T-cell (primary cell): Measurements from ENCODE around the gene SLC22A14. TPM values are rescaled to one million over a fixed set of nuclear protein-coding genes. Genes with fewer than 3 reads are reported as not detected.

Experiments used
- ATAC-seq, 4 experiments: fragments of 200-7000 bp in 3 of 4; fragments of 150-1000 bp in 1 of 4; cut with Tn5 transposase; replicated peaks in 1 of 4; 1 replicate in 3 of 4; 2 replicates in 1 of 4; pipeline ENCODE4 v1.10.0; 2021; ENCODE audit warnings: moderate library complexity in 3 of 4, mild to moderate bottlenecking in 2 of 4, moderate number of reproducible peaks in 1 of 4
- CTCF ChIA-PET, 2 donors: fragments of 300-600 bp; sonication (Branson Sonifier 250); formaldehyde crosslinking; loops; one replicate each; lab custom pipeline; 2022; ENCODE audit warnings: antibody characterized with exemption in 2 of 2; lab: Charles Lee
- POLR2A ChIA-PET, 2 donors: fragments of 300-600 bp; sonication (Branson Sonifier 250); formaldehyde crosslinking; loops; one replicate each; lab custom pipeline; 2022; ENCODE audit warnings: antibody characterized with exemption in 2 of 2; lab: Charles Lee
- DNase-seq, 35 experiments: peaks; one replicate each; pipeline versions ENCODE4 v3.0.0 to v3.0.0-alpha.2; 2013 to 2023
- H3K27ac ChIP-seq: one replicate; pipeline ENCODE4 v1.5.1; 2013; ENCODE audit warnings: low read length
- H3K27me3 ChIP-seq, 2 experiments: replicated peaks in 1 of 2; 1 replicate in 1 of 2; 2 replicates in 1 of 2; pipeline versions ENCODE4 v1.6.1 to v1.7.0; 2013; ENCODE audit warnings: low read length in 1 of 2, mixed read lengths in 1 of 2; ENCODE audit not compliant: control insufficient read depth in 2 of 2, insufficient read depth in 2 of 2; ENCODE audit errors: extremely low read depth in 1 of 2
- H3K36me3 ChIP-seq, 2 donors: 1 replicate in 1 of 2; 2 replicates in 1 of 2; pipeline versions ENCODE4 v1.6.1 to v1.7.0; 2013; ENCODE audit warnings: low read length in 1 of 2; ENCODE audit not compliant: control insufficient read depth in 2 of 2, insufficient read depth in 1 of 2; ENCODE audit errors: extremely low read depth in 1 of 2
- H3K4me1 ChIP-seq, 2 experiments: 1 replicate in 1 of 2; 2 replicates in 1 of 2; pipeline versions ENCODE4 v1.6.1 to v1.7.0; 2013; ENCODE audit warnings: low read length in 2 of 2, mixed read lengths in 1 of 2; ENCODE audit not compliant: insufficient read depth in 2 of 2, control insufficient read depth in 1 of 2; ENCODE audit errors: extremely low read depth in 1 of 2
- H3K4me3 ChIP-seq, 2 donors: 1 replicate in 1 of 2; 2 replicates in 1 of 2; pipeline versions ENCODE4 v1.5.1 to v1.7.0; 2013; ENCODE audit warnings: mild to moderate bottlenecking in 2 of 2, low read length in 1 of 2, moderate library complexity in 1 of 2; ENCODE audit not compliant: control insufficient read depth in 1 of 2; ENCODE audit errors: extremely low read depth in 1 of 2
- H3K9me3 ChIP-seq: 2 replicates; pipeline ENCODE4 v1.7.0; 2013
- H3K27ac Mint-ChIP-seq, 2 donors: one replicate each; pipeline ENCODE4 v1.8.0; 2020 to 2021; ENCODE audit warnings: mild to moderate bottlenecking in 2 of 2, mixed read lengths in 2 of 2
- H3K27me3 Mint-ChIP-seq, 2 donors: one replicate each; pipeline ENCODE4 v1.8.0; 2021 to 2022; ENCODE audit warnings: mixed read lengths in 2 of 2
- H3K36me3 Mint-ChIP-seq: one replicate; pipeline ENCODE4 v1.8.0; 2021; ENCODE audit warnings: mixed read lengths
- H3K4me1 Mint-ChIP-seq, 3 donors: one replicate each; pipeline ENCODE4 v1.8.0; 2020 to 2022; ENCODE audit warnings: mixed read lengths in 3 of 3, mild to moderate bottlenecking in 1 of 3
- H3K4me3 Mint-ChIP-seq, 3 donors: one replicate each; pipeline ENCODE4 v1.8.0; 2020 to 2022; ENCODE audit warnings: mild to moderate bottlenecking in 3 of 3, mixed read lengths in 3 of 3, moderate library complexity in 3 of 3
- H3K9me3 Mint-ChIP-seq, 3 donors: one replicate each; pipeline ENCODE4 v1.8.0; 2020 to 2022; ENCODE audit warnings: mixed read lengths in 3 of 3
- WGBS: methylation state at CpG from one replicate; pipeline ENCODE4 v1.1.5; 2013; ENCODE audit warnings: missing lambda C conversion rate; ENCODE audit not compliant: insufficient coverage; 5-methylcytosine and 5-hydroxymethylcytosine counted together
- total RNA-seq, 35 experiments: library from RNA in 6 of 35; stranded (reverse) in 6 of 35; fragments of 120-200 nt in 1 of 35; gene quantifications; one replicate each; pipeline versions ENCODE4 v1.2.1 to v1.2.4 and lab custom pipeline; 2013 to 2026

The SLC22A14 gene
- total RNA-seq, 5 donors from 2014 or later (not counting 1 experiment from before 2014, with no cell fraction given): 0.10 TPM; not detected in 4

DNA sequence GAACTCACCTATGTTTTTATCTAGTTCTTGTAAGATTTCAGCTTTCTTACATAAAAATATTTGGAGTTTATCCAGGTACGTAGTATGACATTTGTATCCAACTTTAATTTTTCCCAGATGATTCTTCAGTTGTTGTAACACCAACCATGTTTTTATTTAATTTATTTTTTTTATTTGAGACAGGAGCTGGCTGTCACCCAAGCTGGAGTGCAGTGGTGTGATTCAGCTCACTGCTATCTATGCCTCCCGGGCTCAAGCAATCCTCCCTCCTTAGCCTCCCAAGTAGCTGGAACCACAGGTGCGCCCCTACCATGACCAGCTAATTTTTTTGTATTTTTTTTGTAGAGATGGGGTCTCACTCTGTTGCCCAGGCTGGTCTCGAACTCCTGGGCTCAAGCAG lies 71.1 kb downstream of the SLC22A14 start:
- CTCF ChIA-PET: no interaction called here
- no CpG with 5 or more reads among the region's 4 CpGs for WGBS
- no peaks in the 10 kb centered on the region for H3K9me3 Mint-ChIP-seq

DNA sequence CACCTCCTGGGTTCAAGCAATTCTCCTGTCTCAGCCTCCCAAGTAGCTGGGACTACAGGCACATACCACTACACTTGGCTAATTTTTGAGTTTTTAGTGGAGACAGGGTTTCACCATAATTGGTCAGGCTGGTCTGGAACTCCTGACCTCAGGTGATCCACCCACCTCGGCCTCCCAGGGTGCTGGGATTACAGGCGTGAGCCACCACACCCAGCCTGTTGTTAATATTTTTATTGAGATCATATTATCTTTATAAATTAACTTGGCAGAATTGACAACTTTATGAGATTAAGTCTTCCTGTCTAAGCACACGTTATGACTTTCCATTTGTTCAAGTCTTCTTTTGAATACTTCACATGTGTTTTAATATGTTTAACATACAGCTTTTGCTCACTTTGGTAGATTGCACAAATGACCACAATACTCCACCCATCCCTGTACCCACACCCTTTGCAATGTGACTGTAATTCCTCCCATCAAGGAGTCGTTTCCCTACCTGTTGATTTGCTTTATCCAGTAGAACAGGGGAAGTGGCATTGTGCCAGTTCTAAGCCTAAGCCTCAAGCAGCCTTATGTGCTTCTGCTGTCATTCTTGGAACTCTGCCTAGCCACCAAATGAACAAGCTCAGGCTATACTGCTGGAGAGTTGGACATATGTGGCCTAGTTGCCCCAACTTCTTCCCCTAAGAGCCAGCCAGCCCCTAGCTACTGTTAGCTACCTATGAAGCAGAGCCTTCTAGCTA lies 72.7 kb downstream of the SLC22A14 start:
- Histone ChIP-seq H3K27me3 (no peaks in the 10 kb centered on the region), H3K4me1 (no peaks in the 10 kb centered on the region), H3K36me3 (no peaks in the 10 kb centered on the region), H3K9me3 (no peaks in the 10 kb centered on the region), H3K4me3 (no peak overlapping the region), H3K27ac (no peak overlapping the region)
- peaks cover 2% of the 10 kb centered on the region for H3K36me3 Mint-ChIP-seq
- no peaks in the 10 kb centered on the region for H3K4me1 Mint-ChIP-seq
- CTCF ChIA-PET: interaction anchor here in 1 of 2 donors (0.6 kb wide), 1 partner anchor 19 kb away, joined by 3 read pairs; no protein-coding TSS in a partner anchor
- H3K27ac Mint-ChIP-seq: no peak overlapping the region
- no peak overlapping the region for H3K4me3 Mint-ChIP-seq
- 63% methylated on average over 1 of the region's 4 CpGs for WGBS
- DNase-seq (no peak), ATAC-seq (no peak)
- no peaks in the 10 kb centered on the region for H3K9me3 Mint-ChIP-seq
- POLR2A ChIA-PET: interaction anchor here in 1 of 2 donors (0.5 kb wide), 1 partner anchor 922 kb away, joined by 3 read pairs; no protein-coding TSS in a partner anchor
- H3K27me3 Mint-ChIP-seq: no peaks in the 10 kb centered on the region

More for the DNA sequence above, 71.1 kb downstream of the SLC22A14 start:
- Histone ChIP-seq H3K9me3 (no peaks in the 10 kb centered on the region), H3K4me3 (no peak overlapping the region), H3K36me3 (no peaks in the 10 kb centered on the region), H3K27ac (no peak overlapping the region), H3K4me1 (no peaks in the 10 kb centered on the region), H3K27me3 (no peaks in the 10 kb centered on the region)
- Mint-ChIP-seq H3K27ac (no peak overlapping the region), H3K4me1 (peaks cover 0 to under 1% (median 0%) of the 10 kb centered on the region in 3 donors), H3K27me3 (no peaks in the 10 kb centered on the region), H3K36me3 (no peaks in the 10 kb centered on the region), H3K4me3 (no peak overlapping the region)
- DNase-seq (no peak), ATAC-seq (no peak)
- POLR2A ChIA-PET: interaction anchor here in 1 of 2 donors (0.5 kb wide), 1 partner anchor 144 kb away, joined by 4 read pairs; no protein-coding TSS in a partner anchor

DNA sequence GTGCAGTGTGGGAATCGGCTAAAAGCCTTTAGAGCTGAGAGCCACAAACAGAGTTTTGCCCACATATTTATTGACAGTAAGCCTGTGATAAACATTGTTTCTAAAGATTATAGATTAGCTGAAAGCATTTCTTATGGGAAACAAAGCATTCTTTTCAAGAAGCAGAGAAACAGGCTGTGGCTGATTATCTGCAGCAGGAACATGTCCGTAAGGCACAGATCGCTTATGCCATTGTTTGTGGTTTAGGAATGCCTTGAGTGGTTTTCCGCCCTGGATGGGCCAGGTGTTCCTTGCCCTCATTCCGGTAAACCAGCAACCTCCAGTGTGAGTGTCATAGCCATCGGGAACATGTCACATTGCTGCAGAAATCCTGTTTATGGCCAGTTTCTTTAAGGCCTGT lies 76.9 kb downstream of the SLC22A14 start:
- ATAC-seq: no peak
- H3K9me3 ChIP-seq: no peaks in the 10 kb centered on the region
- no peaks in the 10 kb centered on the region for H3K9me3 Mint-ChIP-seq
- no peaks in the 10 kb centered on the region for H3K36me3 ChIP-seq
- H3K36me3 Mint-ChIP-seq: peaks cover 2% of the 10 kb centered on the region
- no peaks in the 10 kb centered on the region for H3K27me3 Mint-ChIP-seq
- no peak overlapping the region for H3K27ac Mint-ChIP-seq
- no peak for DNase-seq
- no peak overlapping the region for H3K27ac ChIP-seq
- H3K4me1 Mint-ChIP-seq: peaks cover 0 to 3% (median under 1%) of the 10 kb centered on the region in 3 donors
- no peak overlapping the region for H3K4me3 Mint-ChIP-seq
- ChIA-PET CTCF (interaction anchor here in 1 of 2 donors (0.6 kb wide), 1 partner anchor 200 kb away, joined by 8 read pairs; no protein-coding TSS in a partner anchor), POLR2A (no interaction called here)
- H3K4me1 ChIP-seq: no peaks in the 10 kb centered on the region
- 97% methylated on average over 5 of the region's 6 CpGs for WGBS
- no peak overlapping the region for H3K4me3 ChIP-seq
- H3K27me3 ChIP-seq: no peaks in the 10 kb centered on the region

DNA sequence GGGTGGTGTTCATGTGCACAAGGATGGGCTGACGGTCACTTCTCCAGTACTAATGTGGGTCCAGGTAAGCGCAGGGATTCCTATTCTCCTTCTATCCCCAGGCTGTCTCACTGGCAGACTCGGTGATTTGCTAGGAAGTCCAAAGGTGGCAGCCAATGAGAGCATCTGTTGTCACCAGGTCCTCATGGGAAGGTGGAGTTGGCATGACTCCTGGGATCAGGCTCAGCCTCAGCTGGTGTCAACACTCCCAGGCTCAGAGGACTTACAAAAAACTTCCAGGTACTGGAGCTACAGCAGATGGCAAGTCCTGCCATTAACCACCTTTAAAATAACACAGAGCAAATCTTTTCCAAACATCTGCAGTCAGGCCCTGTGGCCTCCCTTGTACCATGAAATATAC lies 78.3 kb downstream of the SLC22A14 start:
- H3K9me3 ChIP-seq: no peaks in the 10 kb centered on the region
- Mint-ChIP-seq H3K4me3 (no peak overlapping the region), H3K36me3 (peaks cover 2% of the 10 kb centered on the region), H3K4me1 (peaks cover 6 to 13% (median 8%) of the 10 kb centered on the region in 3 donors), H3K27ac (no peak overlapping the region), H3K9me3 (no peaks in the 10 kb centered on the region), H3K27me3 (no peaks in the 10 kb centered on the region)
- WGBS: 100% methylated on average over 2 of the region's 3 CpGs
- ChIA-PET POLR2A (no interaction called here), CTCF (no interaction called here)
- H3K27me3 ChIP-seq: no peaks in the 10 kb centered on the region
- DNase-seq: no peak
- peaks cover 3 to 6% of the 10 kb centered on the region in 2 experiments for H3K4me1 ChIP-seq
- no peak overlapping the region for H3K4me3 ChIP-seq
- H3K27ac ChIP-seq: no peak overlapping the region
- H3K36me3 ChIP-seq: no peaks in the 10 kb centered on the region
- ATAC-seq: no peak

DNA sequence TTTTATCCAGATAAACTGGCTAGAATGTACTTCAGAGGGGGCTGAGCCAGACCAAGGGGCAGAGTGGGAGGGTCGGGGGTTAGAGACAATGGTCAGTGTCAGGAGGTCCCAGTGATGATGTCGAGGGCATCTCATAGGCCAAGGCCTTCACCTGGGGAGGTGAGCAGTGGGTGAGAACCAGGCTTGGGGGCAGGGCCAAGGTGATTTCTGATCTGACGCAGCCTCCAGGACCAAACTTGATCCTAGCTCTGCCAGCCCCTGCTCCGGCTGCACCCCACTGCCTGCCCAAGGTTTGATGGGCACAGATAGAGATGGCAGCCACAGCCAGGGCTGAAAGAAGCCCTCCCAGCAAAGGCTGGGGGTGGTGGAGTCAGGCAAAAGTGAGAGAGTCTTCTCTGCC lies 79.4 kb downstream of the SLC22A14 start:
- no peak overlapping the region for H3K4me3 Mint-ChIP-seq
- no peaks in the 10 kb centered on the region for H3K9me3 Mint-ChIP-seq
- WGBS: 73% methylated on average over 4 of the region's 4 CpGs
- no peak for ATAC-seq
- Histone ChIP-seq H3K27me3 (no peaks in the 10 kb centered on the region), H3K36me3 (no peaks in the 10 kb centered on the region), H3K4me3 (no peak overlapping the region), H3K4me1 (peaks cover 3 to 6% of the 10 kb centered on the region in 2 experiments), H3K27ac (no peak overlapping the region), H3K9me3 (no peaks in the 10 kb centered on the region)
- peaks cover 2% of the 10 kb centered on the region for H3K36me3 Mint-ChIP-seq
- no peak overlapping the region for H3K27ac Mint-ChIP-seq
- CTCF ChIA-PET: no interaction called here
- H3K4me1 Mint-ChIP-seq: peaks cover 6 to 13% (median 8%) of the 10 kb centered on the region in 3 donors
- H3K27me3 Mint-ChIP-seq: no peaks in the 10 kb centered on the region
- POLR2A ChIA-PET: no interaction called here
- no peak for DNase-seq

DNA sequence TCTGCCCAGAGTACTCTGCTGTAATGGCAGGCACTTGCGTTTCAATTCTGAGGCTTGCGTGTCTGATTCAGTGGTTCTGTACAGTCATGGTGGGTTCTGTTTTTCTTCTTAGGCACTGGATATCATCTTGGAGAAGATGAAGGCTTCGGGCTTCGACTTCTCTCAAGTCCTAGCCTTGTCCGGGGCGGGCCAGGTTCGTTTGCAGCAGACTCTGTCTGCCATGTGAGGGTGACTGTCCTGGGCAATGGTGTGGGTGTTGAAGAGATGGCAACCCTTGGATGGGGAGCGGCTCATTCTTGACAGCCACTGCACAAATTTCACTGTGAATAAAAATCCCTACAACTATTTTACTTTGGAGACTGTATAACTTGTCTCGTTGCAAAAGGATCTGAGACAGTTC lies 80.7 kb downstream of the SLC22A14 start:
- Histone ChIP-seq H3K4me3 (no peak overlapping the region), H3K27me3 (no peaks in the 10 kb centered on the region), H3K4me1 (peaks cover 3 to 6% of the 10 kb centered on the region in 2 experiments), H3K27ac (no peak overlapping the region), H3K9me3 (no peaks in the 10 kb centered on the region), H3K36me3 (no peaks in the 10 kb centered on the region)
- POLR2A ChIA-PET: no interaction called here
- no peak overlapping the region for H3K27ac Mint-ChIP-seq
- peaks cover 6 to 13% (median 8%) of the 10 kb centered on the region in 3 donors for H3K4me1 Mint-ChIP-seq
- CTCF ChIA-PET: no interaction called here
- peaks cover 2% of the 10 kb centered on the region for H3K36me3 Mint-ChIP-seq
- no peaks in the 10 kb centered on the region for H3K27me3 Mint-ChIP-seq
- DNase-seq: no peak
- H3K9me3 Mint-ChIP-seq: no peaks in the 10 kb centered on the region
- WGBS: 90% methylated on average over 2 of the region's 9 CpGs
- no peak for ATAC-seq
- no peak overlapping the region for H3K4me3 Mint-ChIP-seq
